ENCODE data around the gene FERD3L. TPM values are rescaled to one million over a fixed set of nuclear protein-coding genes. Genes with fewer than 3 reads are reported as not detected.

FERD3L gene
- total RNA-seq, 3 donors from 2014 or later: not detected

DNA sequence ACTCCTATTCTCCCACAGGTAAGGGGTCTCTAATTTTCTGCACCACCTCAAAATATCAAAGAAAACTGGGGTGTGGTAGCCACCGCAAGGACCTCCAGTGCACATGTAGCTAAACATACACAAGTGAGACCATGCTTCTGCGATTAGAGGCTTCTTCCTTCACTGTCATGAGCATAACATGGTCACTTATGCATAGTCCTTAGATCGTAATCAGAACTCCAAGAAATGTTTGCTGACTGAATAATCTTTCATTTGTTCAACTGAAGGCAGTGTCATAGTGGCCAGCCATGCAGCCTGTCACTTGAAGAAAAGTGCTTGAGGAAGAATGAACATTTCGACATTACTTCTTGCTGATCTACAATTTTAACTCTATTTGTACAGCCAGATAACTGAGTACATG lies 42.3 kb downstream of the FERD3L start:
- DNase-seq (no peak), ATAC-seq (no peak)
- intact Hi-C loops (cut with DNase I, micrococcal nuclease): no loop called here
- H3K9me3 ChIP-seq: no peaks in the 10 kb centered on the region
- no peaks in the 10 kb centered on the region for H3K36me3 ChIP-seq (ENCODE audit: low read depth)
- H3K4me3 ChIP-seq: no peak overlapping the region
- peaks cover 7% of the 10 kb centered on the region for H3K4me1 ChIP-seq (ENCODE audit: low read depth)
- TF ChIP-seq, protein P1, sequence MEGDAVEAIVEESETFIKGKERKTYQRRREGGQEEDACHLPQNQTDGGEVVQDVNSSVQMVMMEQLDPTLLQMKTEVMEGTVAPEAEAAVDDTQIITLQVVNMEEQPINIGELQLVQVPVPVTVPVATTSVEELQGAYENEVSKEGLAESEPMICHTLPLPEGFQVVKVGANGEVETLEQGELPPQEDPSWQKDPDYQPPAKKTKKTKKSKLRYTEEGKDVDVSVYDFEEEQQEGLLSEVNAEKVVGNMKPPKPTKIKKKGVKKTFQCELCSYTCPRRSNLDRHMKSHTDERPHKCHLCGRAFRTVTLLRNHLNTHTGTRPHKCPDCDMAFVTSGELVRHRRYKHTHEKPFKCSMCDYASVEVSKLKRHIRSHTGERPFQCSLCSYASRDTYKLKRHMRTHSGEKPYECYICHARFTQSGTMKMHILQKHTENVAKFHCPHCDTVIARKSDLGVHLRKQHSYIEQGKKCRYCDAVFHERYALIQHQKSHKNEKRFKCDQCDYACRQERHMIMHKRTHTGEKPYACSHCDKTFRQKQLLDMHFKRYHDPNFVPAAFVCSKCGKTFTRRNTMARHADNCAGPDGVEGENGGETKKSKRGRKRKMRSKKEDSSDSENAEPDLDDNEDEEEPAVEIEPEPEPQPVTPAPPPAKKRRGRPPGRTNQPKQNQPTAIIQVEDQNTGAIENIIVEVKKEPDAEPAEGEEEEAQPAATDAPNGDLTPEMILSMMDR (IDR thresholded peaks at IDR 0.05): no peak

DNA sequence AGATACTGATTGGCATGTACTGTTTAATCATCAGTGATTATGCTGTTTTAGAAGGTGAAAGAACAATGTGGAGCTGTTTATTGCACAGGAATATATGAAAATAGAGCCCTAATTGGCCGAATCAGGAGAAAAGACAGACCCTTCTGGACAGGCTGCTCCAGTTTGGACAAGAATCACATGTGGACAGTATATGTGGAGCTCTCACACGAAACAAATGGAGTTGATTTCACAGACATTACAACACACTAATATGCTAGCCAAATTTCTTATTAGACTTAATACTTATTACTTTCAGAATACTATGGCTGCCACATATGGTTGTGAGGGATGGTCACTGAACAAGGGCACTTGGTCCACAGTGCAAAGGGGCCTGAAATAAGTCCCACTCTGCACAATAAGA lies 43.3 kb downstream of the FERD3L start:
- intact Hi-C loops (cut with DNase I, micrococcal nuclease): no loop called here
- DNase-seq (no peak), ATAC-seq (no peak)
- no peaks in the 10 kb centered on the region for H3K9me3 ChIP-seq
- H3K4me3 ChIP-seq: no peak overlapping the region
- peaks cover 2% of the 10 kb centered on the region for H3K4me1 ChIP-seq (ENCODE audit: low read depth)
- no peaks in the 10 kb centered on the region for H3K36me3 ChIP-seq (ENCODE audit: low read depth)
- TF ChIP-seq, protein P1 (IDR thresholded peaks at IDR 0.05): no peak

DNA sequence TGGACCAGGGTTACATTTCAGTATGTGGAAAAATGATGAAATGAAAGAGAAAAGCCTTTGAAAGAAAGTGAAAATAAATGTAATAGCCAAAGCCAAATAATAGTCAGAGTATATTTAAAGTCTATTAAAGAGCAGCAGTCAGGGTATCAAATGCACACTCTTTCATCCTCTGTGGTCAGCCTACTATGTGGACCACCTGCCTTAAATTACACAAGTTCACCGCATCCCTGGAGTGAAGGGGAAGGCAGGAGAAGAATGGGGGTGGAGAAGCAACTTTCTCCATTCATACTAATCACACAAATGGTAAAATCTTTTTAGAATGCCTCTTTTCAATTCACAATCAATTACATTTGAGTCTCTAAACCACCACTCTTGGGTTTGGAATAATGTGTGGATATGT lies 43.7 kb downstream of the FERD3L start:
- H3K9me3 ChIP-seq: no peaks in the 10 kb centered on the region
- H3K4me1 ChIP-seq (ENCODE audit: low read depth): no peaks in the 10 kb centered on the region
- H3K4me3 ChIP-seq: no peak overlapping the region
- H3K36me3 ChIP-seq (ENCODE audit: low read depth): no peaks in the 10 kb centered on the region
- ATAC-seq: no peak
- no peak for DNase-seq
- intact Hi-C loops (cut with DNase I, micrococcal nuclease): no loop called here
- TF ChIP-seq, protein P1 (IDR thresholded peaks at IDR 0.05): no peak

DNA sequence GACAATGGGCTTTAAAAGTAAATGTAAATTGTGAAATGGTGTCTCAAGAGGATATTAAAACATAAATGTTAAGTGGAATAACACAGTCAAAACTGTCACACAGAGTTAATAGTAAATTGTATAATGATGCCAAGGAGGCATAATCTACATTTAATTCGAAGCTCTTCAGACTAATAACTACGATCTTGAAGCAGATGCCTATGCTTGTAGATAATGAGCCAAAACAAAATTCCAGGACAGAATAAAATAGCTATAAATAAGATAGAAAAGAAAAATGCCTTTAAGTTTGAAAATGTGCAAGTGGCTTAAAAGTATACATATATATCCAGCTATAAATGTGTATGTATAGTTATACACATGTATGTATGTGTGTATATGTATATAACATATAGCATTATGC lies 45.3 kb downstream of the FERD3L start:
- ATAC-seq: no peak
- TF ChIP-seq, protein P1 (IDR thresholded peaks at IDR 0.05): no peak
- intact Hi-C loops (cut with DNase I, micrococcal nuclease): no loop called here

DNA sequence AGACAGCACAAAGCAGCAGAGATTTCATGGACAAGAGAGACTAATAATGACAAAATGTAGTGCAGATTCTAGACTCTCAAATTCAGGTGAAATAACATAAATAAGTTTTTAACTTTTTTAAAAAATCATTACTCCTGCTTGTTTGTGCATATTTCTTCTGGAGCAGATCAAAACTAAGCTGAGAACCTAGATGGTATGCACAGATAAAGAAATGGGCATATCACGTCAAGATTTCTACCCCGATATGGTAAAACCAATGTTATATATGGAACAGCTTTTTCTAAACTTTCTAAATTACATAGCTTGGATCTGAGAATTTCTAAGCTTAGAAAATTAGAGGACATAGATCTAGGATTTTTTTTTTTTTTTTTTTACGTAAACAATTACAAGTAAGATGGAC lies 46.0 kb downstream of the FERD3L start:
- DNase-seq (no peak), ATAC-seq (no peak)
- TF ChIP-seq, protein P1 (IDR thresholded peaks at IDR 0.05): no peak
- intact Hi-C loops (cut with DNase I, micrococcal nuclease): no loop called here
- no peak overlapping the region for H3K4me3 ChIP-seq
- no peaks in the 10 kb centered on the region for H3K4me1 ChIP-seq (ENCODE audit: low read depth)
- no peaks in the 10 kb centered on the region for H3K36me3 ChIP-seq (ENCODE audit: low read depth)
- H3K9me3 ChIP-seq: no peaks in the 10 kb centered on the region

More for the DNA sequence above, 45.3 kb downstream of the FERD3L start:
- Histone ChIP-seq H3K9me3 (no peaks in the 10 kb centered on the region), H3K4me3 (no peak overlapping the region), H3K36me3 (ENCODE audit: low read depth) (no peaks in the 10 kb centered on the region), H3K4me1 (ENCODE audit: low read depth) (no peaks in the 10 kb centered on the region)
- no peak for DNase-seq

DNA sequence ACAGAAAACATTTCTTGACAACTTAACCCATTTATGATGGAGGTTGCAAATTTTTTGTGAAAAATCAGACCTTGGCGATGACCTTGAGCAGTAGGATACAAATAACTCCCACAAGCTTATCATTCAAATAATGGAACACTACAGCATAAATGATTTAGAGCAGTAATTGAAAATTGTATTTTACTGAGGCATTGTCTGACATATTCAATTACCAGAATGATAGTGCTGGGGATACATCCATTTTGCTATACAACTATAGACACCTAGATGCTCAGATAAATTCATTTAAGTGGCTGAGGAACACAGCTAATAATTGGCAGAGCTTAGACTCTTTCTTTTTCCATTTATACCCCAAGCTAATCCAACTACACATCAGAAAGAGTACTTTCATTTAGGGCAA lies 46.7 kb downstream of the FERD3L start:
- intact Hi-C loops (cut with DNase I, micrococcal nuclease): no loop called here
- Histone ChIP-seq H3K9me3 (no peaks in the 10 kb centered on the region), H3K4me3 (no peak overlapping the region), H3K36me3 (ENCODE audit: low read depth) (no peaks in the 10 kb centered on the region), H3K4me1 (ENCODE audit: low read depth) (no peaks in the 10 kb centered on the region)
- TF ChIP-seq, protein P1 (IDR thresholded peaks at IDR 0.05): no peak
- DNase-seq (no peak), ATAC-seq (no peak)

Data from mucosa of descending colon (tissue), 3 donors.